GM23338 (cell line): ENCODE measurements around the gene SPCS2.

Source experiments
- CREB1 ChIP-seq: fragments of 250-450 bp; sonication (Bioruptor Pico); IDR thresholded peaks from 2 replicates; pipeline ENCODE4 v1.5.0; 2020; ENCODE audit warnings: low read depth, mild to moderate bottlenecking, moderate library complexity
- EZH2phosphoT487 ChIP-seq: fragments of 200-600 bp; sonication (generic); IDR thresholded peaks from one replicate; pipeline ENCODE4 v1.8.1; 2018; ENCODE audit warnings: antibody characterized with exemption; ENCODE audit not compliant: unreplicated experiment
- JUNB ChIP-seq: IDR thresholded peaks from one replicate; pipeline ENCODE4 v1.6.1; 2016; ENCODE audit warnings: antibody characterized with exemption; ENCODE audit not compliant: unreplicated experiment
- POLR2AphosphoS5 ChIP-seq: IDR thresholded peaks from 2 replicates; pipeline ENCODE4 v1.6.1; 2016; ENCODE audit warnings: antibody characterized with exemption, low read depth
- TF ChIP-seq, protein P1 (sequence below), 2 experiments: fragments of 200-600 bp in 1 of 2; sonication (generic) in 1 of 2; conservative IDR thresholded peaks; 2 replicates each; pipeline versions ENCODE4 v1.5.1 to v1.6.1; 2016 to 2017; ENCODE audit warnings: antibody characterized with exemption in 2 of 2, low read depth in 2 of 2, mild to moderate bottlenecking in 2 of 2, moderate library complexity in 1 of 2

DNA sequence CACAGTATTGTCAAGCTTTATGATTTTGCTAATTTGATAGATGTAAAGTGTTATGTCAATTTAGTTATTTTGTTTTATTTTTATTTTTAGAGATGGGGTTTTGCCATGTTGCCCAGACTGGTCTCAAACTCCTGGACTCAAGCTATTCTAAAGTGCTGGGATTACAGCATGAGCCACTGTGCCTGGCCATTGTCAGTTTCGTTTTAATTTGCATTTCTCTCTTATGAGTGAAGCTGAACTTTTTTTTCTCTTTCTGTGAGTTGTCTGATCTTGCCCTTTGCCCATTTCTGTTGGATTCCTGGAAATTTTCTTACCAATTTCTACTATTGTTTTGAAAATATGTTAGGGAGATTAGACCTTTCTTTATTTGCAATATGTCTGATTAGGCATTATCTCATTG, 55.1 kb downstream of the SPCS2 start:
- TF ChIP-seq JUNB = no peak
- TF ChIP-seq, protein P1, sequence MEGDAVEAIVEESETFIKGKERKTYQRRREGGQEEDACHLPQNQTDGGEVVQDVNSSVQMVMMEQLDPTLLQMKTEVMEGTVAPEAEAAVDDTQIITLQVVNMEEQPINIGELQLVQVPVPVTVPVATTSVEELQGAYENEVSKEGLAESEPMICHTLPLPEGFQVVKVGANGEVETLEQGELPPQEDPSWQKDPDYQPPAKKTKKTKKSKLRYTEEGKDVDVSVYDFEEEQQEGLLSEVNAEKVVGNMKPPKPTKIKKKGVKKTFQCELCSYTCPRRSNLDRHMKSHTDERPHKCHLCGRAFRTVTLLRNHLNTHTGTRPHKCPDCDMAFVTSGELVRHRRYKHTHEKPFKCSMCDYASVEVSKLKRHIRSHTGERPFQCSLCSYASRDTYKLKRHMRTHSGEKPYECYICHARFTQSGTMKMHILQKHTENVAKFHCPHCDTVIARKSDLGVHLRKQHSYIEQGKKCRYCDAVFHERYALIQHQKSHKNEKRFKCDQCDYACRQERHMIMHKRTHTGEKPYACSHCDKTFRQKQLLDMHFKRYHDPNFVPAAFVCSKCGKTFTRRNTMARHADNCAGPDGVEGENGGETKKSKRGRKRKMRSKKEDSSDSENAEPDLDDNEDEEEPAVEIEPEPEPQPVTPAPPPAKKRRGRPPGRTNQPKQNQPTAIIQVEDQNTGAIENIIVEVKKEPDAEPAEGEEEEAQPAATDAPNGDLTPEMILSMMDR (conservative IDR thresholded peaks at IDR 0.05; ENCODE audit: low read depth in 2 of 2) = no peak
- TF ChIP-seq CREB1 (CRISPR knock-in tag) = no peak
- no peak for TF ChIP-seq POLR2AphosphoS5
- no peak for TF ChIP-seq EZH2phosphoT487
